Neuronal stem cell (in vitro differentiated cells): ENCODE results near the gene OR52A5.
"Not testable (repeated sequence)": the region's sequence is repeated elsewhere in the genome, so short reads cannot be mapped to it uniquely, and the experiment has no call there.

Experiments used
- DNase-seq: peaks from one replicate; pipeline ENCODE4 v3.0.0-alpha.2; 2013; ENCODE audit warnings: low spot score
- H2AFZ ChIP-seq: one replicate; pipeline ENCODE4 v1.6.1; 2013; ENCODE audit warnings: mild to moderate bottlenecking, low read length, inconsistent platforms
- H2AK5ac ChIP-seq: 2 replicates; pipeline ENCODE4 v1.6.1; 2013; ENCODE audit warnings: low read depth, mild to moderate bottlenecking, inconsistent platforms, low read length, moderate library complexity, mixed read lengths
- H2BK120ac ChIP-seq: 2 replicates; pipeline ENCODE4 v1.6.1; 2013; ENCODE audit warnings: low read depth, mild to moderate bottlenecking, inconsistent platforms, low read length, moderate library complexity, mixed read lengths
- H2BK12ac ChIP-seq: one replicate; pipeline ENCODE4 v1.6.1; 2013; ENCODE audit warnings: low read length, inconsistent platforms
- H2BK15ac ChIP-seq: 2 replicates; pipeline ENCODE4 v1.6.1; 2013; ENCODE audit warnings: mild to moderate bottlenecking, low read length, inconsistent platforms, mixed read lengths
- H2BK5ac ChIP-seq: one replicate; pipeline ENCODE4 v1.6.1; 2013; ENCODE audit warnings: inconsistent platforms, mild to moderate bottlenecking, low read length, moderate library complexity
- H3K14ac ChIP-seq: one replicate; pipeline ENCODE4 v1.6.1; 2013; ENCODE audit warnings: low read length, inconsistent platforms
- H3K18ac ChIP-seq: 2 replicates; pipeline ENCODE4 v1.6.1; 2013; ENCODE audit warnings: low read length, inconsistent platforms
- H3K23ac ChIP-seq: 2 replicates; pipeline ENCODE4 v1.6.1; 2013; ENCODE audit warnings: low read depth, mild to moderate bottlenecking, mixed read lengths, low read length, inconsistent platforms; ENCODE audit not compliant: poor library complexity
- H3K27ac ChIP-seq: replicated peaks from 3 replicates; pipeline ENCODE4 v1.5.1; 2013; ENCODE audit warnings: low read length, inconsistent platforms
- H3K27me3 ChIP-seq, 3 experiments: 2 replicates each; pipeline ENCODE4 v1.6.1; 2013; ENCODE audit warnings: low read length in 3 of 3, mild to moderate bottlenecking in 2 of 3, inconsistent platforms in 1 of 3, low read depth in 1 of 3, mixed read lengths in 1 of 3, moderate library complexity in 1 of 3; ENCODE audit not compliant: control insufficient read depth in 3 of 3, insufficient read depth in 3 of 3
- H3K36me3 ChIP-seq, 2 donors: replicated peaks in 1 of 2; 2 replicates each; pipeline ENCODE4 v1.6.1; 2013; ENCODE audit warnings: low read length in 2 of 2; ENCODE audit not compliant: control insufficient read depth in 2 of 2, insufficient read depth in 2 of 2
- H3K4ac ChIP-seq: 2 replicates; pipeline ENCODE4 v1.6.1; 2013; ENCODE audit warnings: inconsistent platforms, mild to moderate bottlenecking, low read length, moderate library complexity
- H3K4me1 ChIP-seq, 2 donors: 1 replicate in 1 of 2; 2 replicates in 1 of 2; pipeline ENCODE4 v1.6.1; 2013; ENCODE audit warnings: low read length in 2 of 2, low read depth in 1 of 2; ENCODE audit not compliant: control insufficient read depth in 2 of 2, insufficient read depth in 1 of 2
- H3K4me2 ChIP-seq: one replicate; pipeline ENCODE4 v1.6.1; 2013; ENCODE audit warnings: mild to moderate bottlenecking, low read length, inconsistent platforms; ENCODE audit not compliant: insufficient read depth, poor library complexity, severe bottlenecking
- H3K4me3 ChIP-seq, 2 donors: 2 replicates each; pipeline ENCODE4 v1.5.1; 2013; ENCODE audit warnings: low read length in 2 of 2, mild to moderate bottlenecking in 2 of 2, inconsistent platforms in 1 of 2, moderate library complexity in 1 of 2
- H3K79me1 ChIP-seq: one replicate; pipeline ENCODE4 v1.6.1; 2013; ENCODE audit warnings: low read depth, mild to moderate bottlenecking, inconsistent platforms, low read length, moderate library complexity
- H3K9ac ChIP-seq: one replicate; pipeline ENCODE4 v1.6.1; 2013; ENCODE audit warnings: mild to moderate bottlenecking, low read depth, low read length, inconsistent platforms; ENCODE audit not compliant: poor library complexity
- H3K9me3 ChIP-seq, 2 donors: replicated peaks in 1 of 2; 2 replicates each; pipeline versions ENCODE3 to v1.6.1; 2013; ENCODE audit warnings: low read length in 2 of 2, mild to moderate bottlenecking in 2 of 2, inconsistent platforms in 1 of 2, low read depth in 1 of 2, mixed read lengths in 1 of 2, moderate library complexity in 1 of 2; ENCODE audit not compliant: control insufficient read depth in 2 of 2, insufficient read depth in 1 of 2
- H4K8ac ChIP-seq: one replicate; pipeline ENCODE4 v1.6.1; 2013; ENCODE audit warnings: low read depth, mild to moderate bottlenecking, inconsistent platforms, low read length, moderate library complexity
- H4K91ac ChIP-seq: one replicate; pipeline ENCODE4 v1.6.1; 2013; ENCODE audit warnings: low read length, low read depth, mild to moderate bottlenecking, inconsistent platforms; ENCODE audit not compliant: poor library complexity
- WGBS, 2 donors: extraction: QIAGEN DNeasy Blood & Tissue Kit; methylation state at CpG; one replicate each; pipeline ENCODE4 v1.1.7; 2013; ENCODE audit warnings: missing lambda C conversion rate in 2 of 2, mixed read lengths in 1 of 2; ENCODE audit not compliant: insufficient read length in 2 of 2, insufficient replicate concordance in 1 of 2; ENCODE audit errors: extremely low coverage in 2 of 2; 5-methylcytosine and 5-hydroxymethylcytosine counted together

The OR52A5 gene

DNA sequence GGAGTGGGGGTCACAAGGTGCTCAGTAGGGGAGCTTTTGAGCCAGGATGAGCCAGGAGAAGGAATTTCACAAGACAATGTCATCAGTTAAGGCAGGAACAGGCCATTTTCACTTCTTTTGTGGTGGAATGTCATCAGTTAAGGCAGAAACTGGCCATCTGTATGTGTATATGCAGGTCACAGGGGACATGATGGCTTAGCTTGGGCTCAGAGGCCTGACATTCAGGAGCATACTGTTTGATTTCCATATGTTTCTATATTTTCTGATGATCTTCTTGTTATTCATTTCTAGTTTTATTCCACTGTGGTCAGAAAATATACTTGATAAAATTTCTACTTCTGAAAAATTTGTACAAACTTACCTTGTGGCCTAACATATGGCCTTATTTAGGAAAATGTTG is 27.7 kb upstream of the OR52A5 start:
- H3K4me2 ChIP-seq, H3K9me3 ChIP-seq, H3K14ac ChIP-seq, H3K4me3 ChIP-seq, H3K36me3 ChIP-seq, H3K23ac ChIP-seq, H3K27ac ChIP-seq, DNase-seq, H4K8ac ChIP-seq, H3K79me1 ChIP-seq, H3K4ac ChIP-seq, H2BK120ac ChIP-seq, H2BK5ac ChIP-seq, H3K27me3 ChIP-seq, H3K4me1 ChIP-seq, H3K9ac ChIP-seq, H2BK15ac ChIP-seq, H4K91ac ChIP-seq, H2AK5ac ChIP-seq, H2AFZ ChIP-seq, H2BK12ac ChIP-seq, H3K18ac ChIP-seq: not testable (repeated sequence)

DNA sequence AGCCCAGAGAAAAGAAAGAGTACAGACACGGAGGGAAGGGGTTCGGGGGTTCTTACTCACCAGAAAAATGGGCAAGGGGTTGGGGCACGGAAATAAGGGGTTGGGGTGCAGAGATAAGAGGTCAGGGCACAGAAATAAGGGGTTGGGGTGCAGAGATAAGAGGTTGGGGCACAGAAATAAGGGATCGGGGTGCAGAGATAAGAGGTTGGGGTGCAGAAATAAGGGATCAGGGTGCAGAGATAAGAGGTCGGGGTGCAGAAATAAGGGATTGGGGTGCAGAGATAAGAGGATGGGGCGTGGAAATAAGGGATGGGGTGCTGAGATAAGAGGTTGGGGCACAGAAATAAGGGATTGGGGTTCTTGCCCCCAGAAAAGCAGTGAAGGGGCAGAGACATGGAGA is 26.7 kb upstream of the OR52A5 start:
- WGBS, 2 donors = no CpG with 5 or more reads among the region's 6 CpGs
- H2BK5ac ChIP-seq, DNase-seq: not testable (repeated sequence)

DNA sequence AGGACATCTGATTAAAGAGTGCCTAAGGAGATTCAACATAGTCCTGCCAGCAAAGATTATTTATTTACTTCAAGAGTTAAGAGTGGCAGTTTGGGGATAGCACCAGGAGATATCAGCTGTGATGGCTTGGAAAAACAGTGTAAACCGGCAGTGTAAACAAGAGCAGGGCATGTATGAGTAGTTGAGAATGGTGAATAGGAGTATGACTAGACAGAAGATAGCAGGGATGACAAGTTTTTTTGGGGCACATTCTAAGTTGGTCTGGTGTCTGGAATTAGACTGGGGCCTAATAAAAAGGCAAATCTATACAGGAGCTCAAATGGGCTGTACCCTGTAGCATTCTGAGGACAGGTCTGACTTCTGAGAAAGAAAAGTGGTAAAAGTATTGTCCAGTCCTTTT is 22.9 kb upstream of the OR52A5 start:
- H4K91ac ChIP-seq, H2BK15ac ChIP-seq, H3K4ac ChIP-seq, H2AK5ac ChIP-seq, H3K4me2 ChIP-seq, H3K36me3 ChIP-seq, H4K8ac ChIP-seq, H3K27ac ChIP-seq, H2BK5ac ChIP-seq, H3K23ac ChIP-seq, H3K9me3 ChIP-seq, H2BK12ac ChIP-seq, H3K27me3 ChIP-seq, H3K18ac ChIP-seq, H3K14ac ChIP-seq, H3K4me1 ChIP-seq, H3K9ac ChIP-seq, H3K4me3 ChIP-seq, DNase-seq, H3K79me1 ChIP-seq, H2AFZ ChIP-seq, H2BK120ac ChIP-seq: not testable (repeated sequence)
- no CpG with 5 or more reads among the region's 1 CpG for WGBS, 2 donors

More for the DNA sequence above, 26.7 kb upstream of the OR52A5 start:
- not testable (repeated sequence) for H3K14ac ChIP-seq, H2AFZ ChIP-seq, H3K18ac ChIP-seq, H3K9ac ChIP-seq, H3K9me3 ChIP-seq, H3K4me2 ChIP-seq, H3K4me3 ChIP-seq, H2AK5ac ChIP-seq, H4K91ac ChIP-seq, H3K27ac ChIP-seq, H3K79me1 ChIP-seq, H3K4ac ChIP-seq, H2BK12ac ChIP-seq, H3K27me3 ChIP-seq, H2BK15ac ChIP-seq, H3K4me1 ChIP-seq, H4K8ac ChIP-seq, H3K36me3 ChIP-seq, H2BK120ac ChIP-seq, H3K23ac ChIP-seq

DNA sequence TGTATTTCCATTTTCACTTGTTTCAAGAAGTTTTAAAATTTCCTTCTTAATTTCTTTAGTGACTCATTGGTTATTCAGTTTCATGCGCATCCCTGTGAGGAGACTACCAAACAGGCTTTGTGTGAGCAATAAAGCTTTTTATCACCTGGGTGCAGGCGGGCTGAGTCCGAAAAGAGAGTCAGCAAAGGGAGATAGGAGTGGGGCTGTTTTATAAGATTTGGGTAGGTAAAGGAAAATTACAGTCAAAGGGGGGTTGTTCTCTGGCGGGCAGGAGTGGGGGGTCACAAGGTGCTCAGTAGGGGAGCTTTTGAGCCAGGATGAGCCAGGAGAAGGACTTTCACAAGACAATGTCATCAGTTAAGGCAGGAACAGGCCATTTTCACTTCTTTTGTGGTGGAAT is 22.1 kb upstream of the OR52A5 start:
- not testable (repeated sequence) for H2BK15ac ChIP-seq, H3K4me2 ChIP-seq, H4K91ac ChIP-seq, H3K23ac ChIP-seq, H3K14ac ChIP-seq, DNase-seq, H4K8ac ChIP-seq, H3K9ac ChIP-seq, H3K79me1 ChIP-seq, H3K27me3 ChIP-seq, H2BK5ac ChIP-seq, H3K4ac ChIP-seq, H3K27ac ChIP-seq, H2BK12ac ChIP-seq, H2BK120ac ChIP-seq, H3K9me3 ChIP-seq, H2AK5ac ChIP-seq, H2AFZ ChIP-seq, H3K18ac ChIP-seq, H3K4me1 ChIP-seq, H3K36me3 ChIP-seq, H3K4me3 ChIP-seq
- no CpG with 5 or more reads among the region's 4 CpGs for WGBS, 2 donors
